Neuronal stem cell (in vitro differentiated cells): Measurements from ENCODE around the gene ANXA4.

Experiments
- DNase-seq: peaks from one replicate; pipeline ENCODE4 v3.0.0-alpha.2; 2013; ENCODE audit warnings: low spot score
- H2AFZ ChIP-seq: one replicate; pipeline ENCODE4 v1.6.1; 2013; ENCODE audit warnings: mild to moderate bottlenecking, low read length, inconsistent platforms
- H2AK5ac ChIP-seq: 2 replicates; pipeline ENCODE4 v1.6.1; 2013; ENCODE audit warnings: low read depth, mild to moderate bottlenecking, inconsistent platforms, low read length, moderate library complexity, mixed read lengths
- H2BK120ac ChIP-seq: 2 replicates; pipeline ENCODE4 v1.6.1; 2013; ENCODE audit warnings: low read depth, mild to moderate bottlenecking, inconsistent platforms, low read length, moderate library complexity, mixed read lengths
- H2BK12ac ChIP-seq: one replicate; pipeline ENCODE4 v1.6.1; 2013; ENCODE audit warnings: low read length, inconsistent platforms
- H2BK15ac ChIP-seq: 2 replicates; pipeline ENCODE4 v1.6.1; 2013; ENCODE audit warnings: mild to moderate bottlenecking, low read length, inconsistent platforms, mixed read lengths
- H2BK5ac ChIP-seq: one replicate; pipeline ENCODE4 v1.6.1; 2013; ENCODE audit warnings: inconsistent platforms, mild to moderate bottlenecking, low read length, moderate library complexity
- H3K14ac ChIP-seq: one replicate; pipeline ENCODE4 v1.6.1; 2013; ENCODE audit warnings: low read length, inconsistent platforms
- H3K18ac ChIP-seq: 2 replicates; pipeline ENCODE4 v1.6.1; 2013; ENCODE audit warnings: low read length, inconsistent platforms
- H3K23ac ChIP-seq: 2 replicates; pipeline ENCODE4 v1.6.1; 2013; ENCODE audit warnings: low read depth, mild to moderate bottlenecking, mixed read lengths, low read length, inconsistent platforms; ENCODE audit not compliant: poor library complexity
- H3K27ac ChIP-seq: replicated peaks from 3 replicates; pipeline ENCODE4 v1.5.1; 2013; ENCODE audit warnings: low read length, inconsistent platforms
- H3K27me3 ChIP-seq, 3 experiments: 2 replicates each; pipeline ENCODE4 v1.6.1; 2013; ENCODE audit warnings: low read length in 3 of 3, mild to moderate bottlenecking in 2 of 3, inconsistent platforms in 1 of 3, low read depth in 1 of 3, mixed read lengths in 1 of 3, moderate library complexity in 1 of 3; ENCODE audit not compliant: control insufficient read depth in 3 of 3, insufficient read depth in 3 of 3
- H3K36me3 ChIP-seq, 2 donors: replicated peaks in 1 of 2; 2 replicates each; pipeline ENCODE4 v1.6.1; 2013; ENCODE audit warnings: low read length in 2 of 2; ENCODE audit not compliant: control insufficient read depth in 2 of 2, insufficient read depth in 2 of 2
- H3K4ac ChIP-seq: 2 replicates; pipeline ENCODE4 v1.6.1; 2013; ENCODE audit warnings: inconsistent platforms, mild to moderate bottlenecking, low read length, moderate library complexity
- H3K4me1 ChIP-seq, 2 donors: 1 replicate in 1 of 2; 2 replicates in 1 of 2; pipeline ENCODE4 v1.6.1; 2013; ENCODE audit warnings: low read length in 2 of 2, low read depth in 1 of 2; ENCODE audit not compliant: control insufficient read depth in 2 of 2, insufficient read depth in 1 of 2
- H3K4me2 ChIP-seq: one replicate; pipeline ENCODE4 v1.6.1; 2013; ENCODE audit warnings: mild to moderate bottlenecking, low read length, inconsistent platforms; ENCODE audit not compliant: insufficient read depth, poor library complexity, severe bottlenecking
- H3K4me3 ChIP-seq, 2 donors: 2 replicates each; pipeline ENCODE4 v1.5.1; 2013; ENCODE audit warnings: low read length in 2 of 2, mild to moderate bottlenecking in 2 of 2, inconsistent platforms in 1 of 2, moderate library complexity in 1 of 2
- H3K79me1 ChIP-seq: one replicate; pipeline ENCODE4 v1.6.1; 2013; ENCODE audit warnings: low read depth, mild to moderate bottlenecking, inconsistent platforms, low read length, moderate library complexity
- H3K9ac ChIP-seq: one replicate; pipeline ENCODE4 v1.6.1; 2013; ENCODE audit warnings: mild to moderate bottlenecking, low read depth, low read length, inconsistent platforms; ENCODE audit not compliant: poor library complexity
- H3K9me3 ChIP-seq, 2 donors: replicated peaks in 1 of 2; 2 replicates each; pipeline versions ENCODE3 to v1.6.1; 2013; ENCODE audit warnings: low read length in 2 of 2, mild to moderate bottlenecking in 2 of 2, inconsistent platforms in 1 of 2, low read depth in 1 of 2, mixed read lengths in 1 of 2, moderate library complexity in 1 of 2; ENCODE audit not compliant: control insufficient read depth in 2 of 2, insufficient read depth in 1 of 2
- H4K8ac ChIP-seq: one replicate; pipeline ENCODE4 v1.6.1; 2013; ENCODE audit warnings: low read depth, mild to moderate bottlenecking, inconsistent platforms, low read length, moderate library complexity
- H4K91ac ChIP-seq: one replicate; pipeline ENCODE4 v1.6.1; 2013; ENCODE audit warnings: low read length, low read depth, mild to moderate bottlenecking, inconsistent platforms; ENCODE audit not compliant: poor library complexity
- WGBS, 2 donors: extraction: QIAGEN DNeasy Blood & Tissue Kit; methylation state at CpG; one replicate each; pipeline ENCODE4 v1.1.7; 2013; ENCODE audit warnings: missing lambda C conversion rate in 2 of 2, mixed read lengths in 1 of 2; ENCODE audit not compliant: insufficient read length in 2 of 2, insufficient replicate concordance in 1 of 2; ENCODE audit errors: extremely low coverage in 2 of 2; 5-methylcytosine and 5-hydroxymethylcytosine counted together

ANXA4 gene

GRCh38 chr2:69831354-69831905 lies 89.5 kb downstream of the ANXA4 start:
- peaks cover 2 to 5% of the 10 kb centered on the region in 2 donors for H3K4me1 ChIP-seq
- H2BK15ac ChIP-seq, result no peak overlapping the region
- no peak overlapping the region for H2AK5ac ChIP-seq
- no peak overlapping the region for H3K4me3 ChIP-seq
- no peak overlapping the region for H3K9ac ChIP-seq
- H3K27ac ChIP-seq, result no peak overlapping the region
- WGBS, 2 donors, result no CpG with 5 or more reads among the region's 6 CpGs
- H3K14ac ChIP-seq, result no peak overlapping the region
- H3K27me3 ChIP-seq, result no peaks in the 10 kb centered on the region
- H2BK120ac ChIP-seq, result no peak overlapping the region
- no peak overlapping the region for H4K91ac ChIP-seq
- H4K8ac ChIP-seq, result no peak overlapping the region
- no peak overlapping the region for H3K23ac ChIP-seq
- H2AFZ ChIP-seq, result no peak overlapping the region
- no peak overlapping the region for H3K18ac ChIP-seq
- no peaks in the 10 kb centered on the region for H3K9me3 ChIP-seq
- H3K4me2 ChIP-seq, result no peak overlapping the region
- H3K79me1 ChIP-seq, result peaks cover 8% of the 10 kb centered on the region
- no peak overlapping the region for H2BK12ac ChIP-seq
- H3K4ac ChIP-seq, result no peak overlapping the region
- no peak for DNase-seq
- no peak overlapping the region for H2BK5ac ChIP-seq
- H3K36me3 ChIP-seq, result peaks cover 2 to 27% of the 10 kb centered on the region in 2 donors

GRCh38 chr2:69833752-69834151 lies 91.8 kb downstream of the ANXA4 start:
- Histone ChIP-seq H3K27me3 (no peaks in the 10 kb centered on the region), H3K23ac (no peak overlapping the region), H3K18ac (no peak overlapping the region), H2BK12ac (no peak overlapping the region), H2AK5ac (no peak overlapping the region), H3K9me3 (no peaks in the 10 kb centered on the region), H3K4ac (no peak overlapping the region), H3K27ac (no peak overlapping the region), H3K36me3 (peaks cover 2 to 45% of the 10 kb centered on the region in 2 donors), H3K79me1 (peaks cover 8% of the 10 kb centered on the region), H2AFZ (no peak overlapping the region), H3K4me3 (no peak overlapping the region), H3K4me1 (peaks cover 2 to 5% of the 10 kb centered on the region in 2 donors), H2BK120ac (no peak overlapping the region), H4K8ac (no peak overlapping the region), H2BK15ac (no peak overlapping the region), H3K14ac (no peak overlapping the region), H2BK5ac (no peak overlapping the region), H4K91ac (no peak overlapping the region), H3K4me2 (no peak overlapping the region), H3K9ac (no peak overlapping the region)
- WGBS, 2 donors, result no CpG with 5 or more reads among the region's 3 CpGs
- DNase-seq, result no peak

- no CpG with 5 or more reads among the region's 2 CpGs for WGBS, 2 donors
- Histone ChIP-seq H3K36me3 (peaks cover 3 to 62% of the 10 kb centered on the region in 2 donors), H3K27ac (no peak overlapping the region), H3K9ac (no peak overlapping the region), H3K79me1 (peaks cover 2% of the 10 kb centered on the region), H3K4me1 (peaks cover 2 to 5% of the 10 kb centered on the region in 2 donors), H3K9me3 (no peaks in the 10 kb centered on the region), H3K23ac (no peak overlapping the region), H3K4ac (no peak overlapping the region), H3K18ac (no peak overlapping the region), H3K4me2 (no peak overlapping the region), H4K91ac (no peak overlapping the region), H2BK12ac (no peak overlapping the region), H2BK120ac (no peak overlapping the region), H3K4me3 (no peak overlapping the region), H2BK5ac (no peak overlapping the region), H3K14ac (no peak overlapping the region), H2AFZ (no peak overlapping the region), H4K8ac (no peak overlapping the region), H2BK15ac (no peak overlapping the region), H3K27me3 (no peaks in the 10 kb centered on the region), H2AK5ac (no peak overlapping the region)
- DNase-seq, result no peak
These were observed 93.7 kb downstream of the ANXA4 start for GRCh38 chr2:69835666-69836065.

GRCh38 chr2:69836316-69836715 lies 94.4 kb downstream of the ANXA4 start:
- Histone ChIP-seq H3K9ac (no peak overlapping the region), H3K4me3 (no peak overlapping the region), H4K91ac (no peak overlapping the region), H2AK5ac (no peak overlapping the region), H3K14ac (no peak overlapping the region), H3K4me1 (peaks cover 0 to 3% of the 10 kb centered on the region in 2 donors), H2BK12ac (no peak overlapping the region), H3K9me3 (no peaks in the 10 kb centered on the region), H3K4ac (no peak overlapping the region), H2BK120ac (no peak overlapping the region), H2AFZ (no peak overlapping the region), H3K27ac (no peak overlapping the region), H3K79me1 (peaks cover 2% of the 10 kb centered on the region), H3K4me2 (no peak overlapping the region), H3K23ac (no peak overlapping the region), H3K36me3 (peaks cover 3 to 69% of the 10 kb centered on the region in 2 donors), H2BK5ac (no peak overlapping the region), H3K27me3 (no peaks in the 10 kb centered on the region), H3K18ac (no peak overlapping the region), H4K8ac (no peak overlapping the region), H2BK15ac (no peak overlapping the region)
- no peak for DNase-seq
- WGBS, 2 donors, result no CpG with 5 or more reads among the region's 5 CpGs
